NCI-H526 treated with DMSO at 0.1 percent for 48 hours (cell line): Measurements from ENCODE around the gene TTF2.
"Not testable (repeated sequence)": the region's sequence is repeated elsewhere in the genome, so short reads cannot be mapped to it uniquely, and the experiment has no call there.

Source experiments
- DNase-seq: peaks from one replicate; lab custom pipeline; 2025; lab: John Stamatoyannopoulos, UW

TTF2 gene

GRCh38 chr1:117093870-117094621 lies 33.9 kb downstream of the TTF2 start:
- DNase-seq, result no peak

- no peak for DNase-seq
Observed at GRCh38 chr1:117094841-117095604, 34.9 kb downstream of the TTF2 start.

- DNase-seq, result no peak
Observed at GRCh38 chr1:117096951-117097408, 36.9 kb downstream of the TTF2 start.

- no peak for DNase-seq
Observed at GRCh38 chr1:117097443-117097842, 37.3 kb downstream of the TTF2 start.

GRCh38 chr1:117098287-117098890 lies 38.3 kb downstream of the TTF2 start:
- no peak for DNase-seq

GRCh38 chr1:117101334-117101733 lies 41.2 kb downstream of the TTF2 start:
- no peak for DNase-seq

- DNase-seq, result not testable (repeated sequence)
Observed at GRCh38 chr1:117101858-117102257, 41.7 kb downstream of the TTF2 start.

- DNase-seq, result no peak
Observed at GRCh38 chr1:117104986-117105385, 44.9 kb downstream of the TTF2 start.

GRCh38 chr1:117105722-117106121 lies 45.6 kb downstream of the TTF2 start:
- no peak for DNase-seq

GRCh38 chr1:117106478-117106877 lies 46.4 kb downstream of the TTF2 start:
- DNase-seq, result no peak

GRCh38 chr1:117107364-117107763 lies 47.2 kb downstream of the TTF2 start:
- no peak for DNase-seq

- no peak for DNase-seq
Observed at GRCh38 chr1:117110774-117111173, 50.6 kb downstream of the TTF2 start.

- no peak for DNase-seq
Observed at GRCh38 chr1:117112047-117112717, 52.1 kb downstream of the TTF2 start.

GRCh38 chr1:117113199-117113598 lies 53.1 kb downstream of the TTF2 start:
- DNase-seq, result no peak

GRCh38 chr1:117114877-117115276 lies 54.8 kb downstream of the TTF2 start:
- DNase-seq, result no peak

- no peak for DNase-seq
Observed at GRCh38 chr1:117116090-117116783, 56.1 kb downstream of the TTF2 start.

GRCh38 chr1:117116784-117117130 lies 56.6 kb downstream of the TTF2 start:
- no peak for DNase-seq

GRCh38 chr1:117117697-117118096 lies 57.6 kb downstream of the TTF2 start:
- no peak for DNase-seq

GRCh38 chr1:117118137-117118536 lies 58.0 kb downstream of the TTF2 start:
- no peak for DNase-seq

- not testable (repeated sequence) for DNase-seq
Observed at GRCh38 chr1:117119144-117119543, 59.0 kb downstream of the TTF2 start.

GRCh38 chr1:117120774-117121588 lies 60.9 kb downstream of the TTF2 start:
- peak; percentile 81 for DNase-seq
